OCI-LY7 (cell line): ENCODE results near the gene ZNF530. TPM values are rescaled to one million over a fixed set of nuclear protein-coding genes. Genes with fewer than 3 reads are reported as not detected.

Source experiments
- BruUV-seq: library from RNA; stranded (reverse); fragments of 400-500 nt; replicated peaks from 2 replicates; lab custom pipeline; 2021; lab: Mats Ljungman, UMichigan
- CTCF ChIA-PET: fragments of 300-600 bp; sonication (Branson Sonifier 250); formaldehyde crosslinking; loops from one replicate; lab custom pipeline; 2022; ENCODE audit warnings: antibody characterized with exemption; ENCODE audit not compliant: unreplicated experiment; lab: Charles Lee
- POLR2A ChIA-PET: fragments of 300-600 bp; sonication (Branson Sonifier 250); formaldehyde crosslinking; loops from one replicate; lab custom pipeline; 2022; ENCODE audit warnings: antibody characterized with exemption; lab: Charles Lee
- DNase-seq: peaks from one replicate; pipeline ENCODE4 v3.0.0-alpha.2; 2015; ENCODE audit warnings: low spot score
- H2AFZ ChIP-seq: fragments of 200-600 bp; sonication (generic), shearing (Covaris generic); 2 replicates; pipeline ENCODE4 v1.6.1; 2014; ENCODE audit warnings: mild to moderate bottlenecking, antibody characterized with exemption, low read length, moderate library complexity
- H3K27ac ChIP-seq: fragments of 200-600 bp; sonication (generic); 2 replicates; pipeline ENCODE4 v1.5.1; 2014; ENCODE audit warnings: mixed run types, low read depth, mild to moderate bottlenecking, moderate library complexity, low read length, inconsistent platforms; ENCODE audit not compliant: poor library complexity, severe bottlenecking
- H3K36me3 ChIP-seq: fragments of 200-600 bp; sonication (generic); 2 replicates; pipeline ENCODE4 v1.6.1; 2014; ENCODE audit warnings: mild to moderate bottlenecking, antibody characterized with exemption, low read length, moderate library complexity, mixed read lengths; ENCODE audit not compliant: insufficient read depth
- H3K4me1 ChIP-seq: fragments of 200-600 bp; sonication (generic); 2 replicates; pipeline ENCODE4 v1.5.1; 2014; ENCODE audit warnings: mild to moderate bottlenecking, low read length; ENCODE audit not compliant: insufficient read depth, poor library complexity, severe bottlenecking
- H3K4me2 ChIP-seq: fragments of 200-600 bp; sonication (generic); 2 replicates; pipeline ENCODE4 v1.6.1; 2014; ENCODE audit warnings: mild to moderate bottlenecking, low read length
- H3K4me3 ChIP-seq: fragments of 200-600 bp; sonication (generic); 2 replicates; pipeline ENCODE4 v1.5.1; 2014; ENCODE audit warnings: mild to moderate bottlenecking, low read depth, low read length; ENCODE audit not compliant: poor library complexity, severe bottlenecking
- H3K79me2 ChIP-seq: fragments of 200-600 bp; sonication (generic); 2 replicates; pipeline ENCODE4 v1.6.1; 2016; ENCODE audit warnings: low read depth, mild to moderate bottlenecking, low read length, moderate library complexity, mixed read lengths; ENCODE audit not compliant: insufficient read depth
- H3K9me2 ChIP-seq: fragments of 200-600 bp; sonication (generic); 2 replicates; pipeline ENCODE4 v1.6.1; 2016; ENCODE audit warnings: mild to moderate bottlenecking, low read length, mixed read lengths; ENCODE audit not compliant: insufficient read depth
- H3K9me3 ChIP-seq: fragments of 200-600 bp; sonication (generic); 2 replicates; pipeline ENCODE4 v1.6.1; 2014; ENCODE audit warnings: mild to moderate bottlenecking, mixed run types, low read length, mixed read lengths
- H4K20me1 ChIP-seq: fragments of 200-600 bp; sonication (generic); 2 replicates; pipeline ENCODE4 v1.6.1; 2014; ENCODE audit warnings: mild to moderate bottlenecking, antibody characterized with exemption, low read length, moderate library complexity, mixed read lengths; ENCODE audit not compliant: insufficient read depth
- EZH2phosphoT487 ChIP-seq: fragments of 200-600 bp; sonication (generic); IDR thresholded peaks from 2 replicates; pipeline ENCODE4 v1.6.1; 2018; ENCODE audit warnings: low read depth, borderline replicate concordance, mild to moderate bottlenecking, mixed run types, antibody characterized with exemption, low read length, moderate library complexity, mixed read lengths
- intact Hi-C: fragments of 100-400 bp; cut with micrococcal nuclease; formaldehyde crosslinking; loops from one replicate; pipeline ENCODE4 v1.10.0; 2022; ENCODE audit not compliant: unreplicated experiment
- total RNA-seq, 2 experiments: library from RNA; depleted of rRNA in 1 of 2; stranded (reverse); fragments of >200 nt in 1 of 2; shearing (Covaris generic) in 1 of 2; gene quantifications; 2 replicates each; pipeline ENCODE4 v1.2.3, GENCODE V29; 2014 to 2022
- TF ChIP-seq, protein P1 (sequence below): fragments of 200-600 bp; sonication (generic); conservative IDR thresholded peaks from 2 replicates; pipeline ENCODE4 v1.5.1; 2014; ENCODE audit warnings: mild to moderate bottlenecking, antibody characterized with exemption, low read length, moderate library complexity, mixed read lengths

ZNF530 gene
- total RNA-seq, 2 experiments from 2014 or later = 8.0 to 13.4 TPM

DNA sequence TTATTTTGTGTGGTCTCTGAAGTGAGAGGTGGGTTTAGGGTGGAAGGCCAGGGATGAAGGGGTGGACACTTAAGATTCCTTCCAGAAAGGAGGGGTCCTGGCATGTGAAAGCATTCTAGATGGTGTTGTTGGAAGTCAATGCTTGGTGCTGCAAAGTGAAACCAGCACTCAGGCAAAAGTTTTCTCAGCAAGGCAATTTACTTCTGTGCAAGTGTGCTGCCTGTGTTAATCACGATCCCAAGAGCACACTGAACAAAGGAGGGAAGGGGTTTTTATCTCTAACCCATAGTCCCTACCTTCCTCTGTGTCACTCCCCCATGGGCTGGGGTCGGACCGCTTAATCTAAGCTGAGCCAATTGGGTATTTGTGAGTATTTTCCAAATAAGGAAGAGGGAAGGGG lies 15.7 kb downstream of the ZNF530 start:
- no TSS peak for BruUV-seq
- peaks cover 33% of the 10 kb centered on the region; the same call in 1 of the 2 replicates for H3K79me2 ChIP-seq
- peaks cover 46% of the 10 kb centered on the region for H3K9me3 ChIP-seq
- no peak overlapping the region for H2AFZ ChIP-seq
- H3K36me3 ChIP-seq = peaks cover 57% of the 10 kb centered on the region
- ChIA-PET POLR2A (no interaction called here), CTCF (no interaction called here)
- H3K27ac ChIP-seq = no peak overlapping the region
- H3K9me2 ChIP-seq = no peaks in the 10 kb centered on the region
- H3K4me2 ChIP-seq = peak overlapping the region; percentile 77
- intact Hi-C loops = no loop called here
- peak overlapping the region; percentile 98 for H3K4me3 ChIP-seq
- no peak for TF ChIP-seq EZH2phosphoT487
- TF ChIP-seq, protein P1, sequence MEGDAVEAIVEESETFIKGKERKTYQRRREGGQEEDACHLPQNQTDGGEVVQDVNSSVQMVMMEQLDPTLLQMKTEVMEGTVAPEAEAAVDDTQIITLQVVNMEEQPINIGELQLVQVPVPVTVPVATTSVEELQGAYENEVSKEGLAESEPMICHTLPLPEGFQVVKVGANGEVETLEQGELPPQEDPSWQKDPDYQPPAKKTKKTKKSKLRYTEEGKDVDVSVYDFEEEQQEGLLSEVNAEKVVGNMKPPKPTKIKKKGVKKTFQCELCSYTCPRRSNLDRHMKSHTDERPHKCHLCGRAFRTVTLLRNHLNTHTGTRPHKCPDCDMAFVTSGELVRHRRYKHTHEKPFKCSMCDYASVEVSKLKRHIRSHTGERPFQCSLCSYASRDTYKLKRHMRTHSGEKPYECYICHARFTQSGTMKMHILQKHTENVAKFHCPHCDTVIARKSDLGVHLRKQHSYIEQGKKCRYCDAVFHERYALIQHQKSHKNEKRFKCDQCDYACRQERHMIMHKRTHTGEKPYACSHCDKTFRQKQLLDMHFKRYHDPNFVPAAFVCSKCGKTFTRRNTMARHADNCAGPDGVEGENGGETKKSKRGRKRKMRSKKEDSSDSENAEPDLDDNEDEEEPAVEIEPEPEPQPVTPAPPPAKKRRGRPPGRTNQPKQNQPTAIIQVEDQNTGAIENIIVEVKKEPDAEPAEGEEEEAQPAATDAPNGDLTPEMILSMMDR = no peak
- DNase-seq = peak; percentile 24
- peaks cover 5% of the 10 kb centered on the region for H3K4me1 ChIP-seq
- H4K20me1 ChIP-seq = no peaks in the 10 kb centered on the region

DNA sequence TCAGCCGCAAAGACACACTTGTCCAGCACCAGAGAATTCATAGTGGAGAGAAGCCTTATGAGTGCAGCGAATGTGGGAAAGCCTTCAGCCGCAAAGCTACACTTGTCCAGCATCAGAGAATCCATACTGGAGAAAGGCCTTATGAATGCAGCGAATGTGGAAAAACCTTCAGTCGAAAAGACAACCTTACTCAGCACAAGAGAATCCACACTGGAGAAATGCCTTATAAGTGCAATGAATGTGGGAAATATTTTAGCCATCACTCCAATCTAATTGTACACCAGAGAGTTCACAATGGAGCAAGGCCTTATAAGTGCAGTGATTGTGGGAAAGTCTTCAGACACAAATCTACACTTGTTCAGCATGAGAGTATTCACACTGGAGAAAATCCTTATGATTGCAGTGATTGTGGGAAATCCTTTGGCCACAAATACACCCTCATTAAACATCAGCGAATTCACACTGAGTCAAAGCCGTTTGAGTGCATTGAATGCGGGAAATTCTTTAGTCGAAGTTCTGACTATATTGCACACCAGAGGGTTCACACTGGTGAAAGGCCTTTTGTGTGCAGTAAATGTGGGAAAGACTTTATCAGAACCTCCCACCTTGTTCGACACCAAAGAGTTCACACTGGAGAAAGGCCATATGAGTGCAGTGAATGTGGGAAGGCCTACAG lies 21.1 kb downstream of the ZNF530 start:
- Histone ChIP-seq H2AFZ (no peak overlapping the region), H3K4me3 (no peak overlapping the region), H3K79me2 (peaks cover 16% of the 10 kb centered on the region), H3K9me2 (no peaks in the 10 kb centered on the region), H3K4me2 (no peak overlapping the region), H3K27ac (no peak overlapping the region), H3K9me3 (peaks cover 49% of the 10 kb centered on the region), H3K4me1 (no peaks in the 10 kb centered on the region), H3K36me3 (peaks cover 93% of the 10 kb centered on the region), H4K20me1 (no peaks in the 10 kb centered on the region)
- intact Hi-C loops = no loop called here
- POLR2A ChIA-PET = no interaction called here
- BruUV-seq = TSS peak; percentile 28
- CTCF ChIA-PET = no interaction called here
- DNase-seq = no peak
- no peak for TF ChIP-seq EZH2phosphoT487
- TF ChIP-seq, protein P1 = no peak

- Histone ChIP-seq H3K4me1 (no peaks in the 10 kb centered on the region), H3K27ac (no peak overlapping the region), H3K79me2 (no peaks in the 10 kb centered on the region; the same call in 1 of the 2 replicates), H4K20me1 (no peaks in the 10 kb centered on the region), H3K4me3 (no peak overlapping the region), H3K4me2 (no peak overlapping the region), H3K36me3 (peaks cover 70% of the 10 kb centered on the region), H2AFZ (no peak overlapping the region), H3K9me2 (no peaks in the 10 kb centered on the region), H3K9me3 (peaks cover 33% of the 10 kb centered on the region)
- no peak for DNase-seq
- no peak for TF ChIP-seq EZH2phosphoT487
- TF ChIP-seq, protein P1 = no peak
- intact Hi-C loops = no loop called here
- no TSS peak for BruUV-seq
- ChIA-PET POLR2A (no interaction called here), CTCF (no interaction called here)
These were observed 23.4 kb downstream of the ZNF530 start for GRCh38 chr19:57623091-57623490.
